ENCODE measurements around the gene COL26A1.

COL26A1 gene

DNA sequence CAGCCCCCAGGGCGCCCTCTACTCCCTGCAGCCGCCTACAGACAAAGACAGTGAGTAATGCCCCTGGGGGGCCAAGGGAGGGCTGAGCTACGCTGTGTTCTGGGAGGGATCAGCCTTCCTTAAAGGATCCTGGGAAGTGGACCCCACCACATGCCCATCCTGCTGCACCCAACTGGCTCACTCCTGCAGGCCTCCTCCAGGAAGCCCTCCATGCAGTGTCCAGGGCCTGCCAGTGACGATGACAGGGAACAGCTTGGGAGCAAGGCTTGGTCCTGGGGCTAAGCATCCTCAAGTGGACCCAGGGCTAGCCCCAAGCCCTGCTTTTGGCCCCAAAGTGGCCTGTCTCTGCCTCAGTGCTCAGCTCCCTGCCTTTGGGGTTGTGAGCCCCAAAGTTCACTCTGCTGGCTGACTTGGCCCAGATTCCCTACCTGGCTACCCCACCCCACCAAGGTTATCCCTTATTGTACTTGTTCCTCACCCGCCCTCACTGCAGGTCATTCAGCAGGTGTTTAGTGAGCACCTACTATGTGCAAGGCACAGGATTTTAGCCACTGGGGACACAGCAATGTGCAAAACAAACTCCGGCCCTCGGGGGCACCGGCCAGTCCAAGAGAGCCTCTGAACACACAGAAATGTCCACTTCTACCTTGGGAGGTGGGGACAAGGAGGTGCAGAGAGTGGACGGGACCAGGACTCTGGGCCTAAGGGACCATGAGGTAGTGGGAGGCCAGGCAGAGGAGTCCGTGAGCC, 182.9 kb downstream of the COL26A1 start:
- TF ChIP-seq CTCF (IDR thresholded peaks at IDR 0.05; ENCODE audit: control insufficient read depth, extremely low read depth, insufficient read depth) = no peak
- no peak overlapping the region for H3K4me3 ChIP-seq (ENCODE audit: low read depth, low read length)
- DNase-seq (ENCODE audit: low read depth) = no peak

- TF ChIP-seq CTCF (IDR thresholded peaks at IDR 0.05; ENCODE audit: control insufficient read depth, extremely low read depth, insufficient read depth) = no peak
Measured at GRCh38 chr7:101546308-101546936, 183.7 kb downstream of the COL26A1 start.

GRCh38 chr7:101547022-101547915, 184.6 kb downstream of the COL26A1 start:
- TF ChIP-seq CTCF (IDR thresholded peaks at IDR 0.05; ENCODE audit: control insufficient read depth, extremely low read depth, insufficient read depth) = no peak
- no peak overlapping the region for H3K4me3 ChIP-seq (ENCODE audit: low read depth, low read length)
- no peak for DNase-seq (ENCODE audit: low read depth)

More at GRCh38 chr7:101546308-101546936, 183.7 kb downstream of the COL26A1 start:
- DNase-seq (ENCODE audit: low read depth) = no peak
- H3K4me3 ChIP-seq (ENCODE audit: low read depth, low read length) = no peak overlapping the region

DNA sequence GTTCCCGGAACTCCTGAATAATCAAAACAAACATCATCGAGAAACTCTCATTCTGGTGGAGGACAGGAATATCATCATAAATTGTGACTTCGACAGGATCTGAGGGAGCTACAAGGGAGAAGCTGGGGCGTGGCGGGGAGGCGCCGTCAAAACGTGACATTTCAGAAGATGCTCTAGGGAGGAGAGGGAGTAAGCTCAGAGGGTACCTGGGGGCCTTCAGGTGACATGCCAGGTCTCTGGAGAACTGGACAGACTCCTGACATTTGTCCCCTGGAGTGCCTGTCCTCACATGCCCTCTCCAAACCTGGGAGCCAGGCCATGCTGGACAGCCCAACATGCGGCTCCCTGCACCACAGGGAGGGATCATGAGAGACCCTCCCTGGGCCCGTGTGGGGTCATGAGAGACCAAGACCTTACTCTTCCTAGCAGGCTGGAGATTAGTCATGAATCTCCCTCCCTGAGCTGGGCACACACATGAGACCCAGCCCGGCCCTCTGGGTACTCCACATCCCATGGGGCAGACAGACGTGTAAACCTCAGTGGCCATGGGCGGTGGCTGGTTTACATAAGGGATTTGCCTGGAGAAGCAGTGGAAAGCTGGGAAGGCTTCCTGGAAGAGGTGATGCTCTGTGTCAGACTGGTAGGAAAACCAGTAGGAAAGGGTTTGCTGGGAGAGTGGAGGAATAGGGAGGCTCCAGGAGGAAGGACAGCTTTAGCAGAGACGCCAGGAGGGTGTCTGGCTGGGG, 185.4 kb downstream of the COL26A1 start:
- DNase-seq (ENCODE audit: low read depth) = no peak

DNA sequence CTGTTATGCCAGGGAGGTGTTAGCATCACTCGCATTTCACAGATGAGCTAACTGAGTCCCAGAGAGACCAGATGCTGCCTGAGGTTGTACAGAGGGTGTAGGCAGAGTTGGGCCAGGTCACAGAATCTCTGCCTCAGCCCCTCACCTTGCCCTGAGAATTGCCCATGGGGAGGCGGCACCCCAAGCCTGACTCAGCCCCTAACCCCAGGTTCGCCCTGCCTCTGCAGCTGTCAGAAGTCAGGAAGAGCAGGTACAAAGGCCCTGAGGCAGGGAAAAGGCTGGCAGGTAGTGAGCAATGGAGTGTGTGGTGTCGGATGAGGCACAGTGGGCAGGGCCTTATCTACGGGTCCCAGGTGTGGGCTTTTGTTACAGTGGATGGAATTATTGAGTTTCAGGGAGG, 187.1 kb downstream of the COL26A1 start:
- DNase-seq (ENCODE audit: low read depth) = no peak
- H3K4me3 ChIP-seq (ENCODE audit: low read depth, low read length) = no peak overlapping the region
- no peak for TF ChIP-seq CTCF (IDR thresholded peaks at IDR 0.05; ENCODE audit: control insufficient read depth, extremely low read depth, insufficient read depth)

More for the DNA sequence above, 185.4 kb downstream of the COL26A1 start:
- H3K4me3 ChIP-seq (ENCODE audit: low read depth, low read length) = no peak overlapping the region
- no peak for TF ChIP-seq CTCF (IDR thresholded peaks at IDR 0.05; ENCODE audit: control insufficient read depth, extremely low read depth, insufficient read depth)

Measured in LNCaP clone FGC (cell line).